Measurements from ENCODE around the gene CACNG3. TPM values are rescaled to one million over a fixed set of nuclear protein-coding genes. Genes with fewer than 3 reads are reported as not detected.

Gene CACNG3
- total RNA-seq, 1 experiment from 2014 or later = not detected

DNA sequence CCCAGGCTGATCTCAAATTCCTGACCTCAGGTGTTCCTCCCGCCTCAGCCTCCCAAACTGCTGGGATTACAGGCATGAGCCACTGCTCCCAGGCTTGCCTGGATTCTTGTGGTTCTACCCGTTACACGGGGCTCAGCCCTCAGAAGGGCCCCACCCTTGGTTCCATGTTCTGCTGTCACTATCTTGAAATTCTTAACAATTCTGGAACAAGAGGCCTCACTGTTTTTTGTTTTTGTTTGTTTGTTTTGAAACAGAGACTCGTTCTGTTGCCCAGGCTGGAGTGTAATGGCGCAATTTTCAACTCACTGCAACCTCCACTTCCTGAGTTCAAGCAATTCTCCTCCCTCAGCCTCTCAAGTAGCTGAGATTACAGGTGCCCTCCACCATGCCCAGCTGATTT is 96.6 kb downstream of the CACNG3 start:
- H3K14ac ChIP-seq (ENCODE audit: insufficient read depth, low read length) = no peak overlapping the region
- H3K79me2 ChIP-seq (ENCODE audit: insufficient read depth, low read length) = no peaks in the 10 kb centered on the region
- H2AK5ac ChIP-seq (ENCODE audit: insufficient read length, low read length) = no peak overlapping the region
- H4K91ac ChIP-seq (ENCODE audit: insufficient read length, low read depth, low read length) = no peak overlapping the region
- peaks cover 3% of the 10 kb centered on the region; the same call in 1 of the 2 replicates for H3K27me3 Mint-ChIP-seq (ENCODE audit: low read depth)
- H2BK5ac ChIP-seq (ENCODE audit: insufficient read length, low read length) = no peak overlapping the region
- no peaks in the 10 kb centered on the region for H4K20me1 ChIP-seq (ENCODE audit: control insufficient read depth, insufficient read depth, insufficient read length)
- H3K36me3 Mint-ChIP-seq (ENCODE audit: insufficient read depth in 1 of 3, low read depth in 3 of 3) = no peaks in the 10 kb centered on the region
- H3K18ac ChIP-seq (ENCODE audit: insufficient read length, low read depth, low read length) = no peak overlapping the region
- no peak overlapping the region for H3K4ac ChIP-seq (ENCODE audit: low read depth, low read length)
- no peak overlapping the region for H3K27ac ChIP-seq (ENCODE audit: insufficient read length, low read depth, low read length)
- H3K9me3 Mint-ChIP-seq = no peaks in the 10 kb centered on the region
- no peak overlapping the region for H2BK120ac ChIP-seq (ENCODE audit: low read depth, low read length, poor library complexity, severe bottlenecking)
- peaks cover 33 to 38% of the 10 kb centered on the region in 2 experiments for H3K4me1 Mint-ChIP-seq
- DNase-seq = no peak
- TF ChIP-seq, protein P1, sequence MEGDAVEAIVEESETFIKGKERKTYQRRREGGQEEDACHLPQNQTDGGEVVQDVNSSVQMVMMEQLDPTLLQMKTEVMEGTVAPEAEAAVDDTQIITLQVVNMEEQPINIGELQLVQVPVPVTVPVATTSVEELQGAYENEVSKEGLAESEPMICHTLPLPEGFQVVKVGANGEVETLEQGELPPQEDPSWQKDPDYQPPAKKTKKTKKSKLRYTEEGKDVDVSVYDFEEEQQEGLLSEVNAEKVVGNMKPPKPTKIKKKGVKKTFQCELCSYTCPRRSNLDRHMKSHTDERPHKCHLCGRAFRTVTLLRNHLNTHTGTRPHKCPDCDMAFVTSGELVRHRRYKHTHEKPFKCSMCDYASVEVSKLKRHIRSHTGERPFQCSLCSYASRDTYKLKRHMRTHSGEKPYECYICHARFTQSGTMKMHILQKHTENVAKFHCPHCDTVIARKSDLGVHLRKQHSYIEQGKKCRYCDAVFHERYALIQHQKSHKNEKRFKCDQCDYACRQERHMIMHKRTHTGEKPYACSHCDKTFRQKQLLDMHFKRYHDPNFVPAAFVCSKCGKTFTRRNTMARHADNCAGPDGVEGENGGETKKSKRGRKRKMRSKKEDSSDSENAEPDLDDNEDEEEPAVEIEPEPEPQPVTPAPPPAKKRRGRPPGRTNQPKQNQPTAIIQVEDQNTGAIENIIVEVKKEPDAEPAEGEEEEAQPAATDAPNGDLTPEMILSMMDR (conservative IDR thresholded peaks at IDR 0.05) = no peak
- H3K4me3 Mint-ChIP-seq = no peak overlapping the region
- no peak overlapping the region for H3K4me2 ChIP-seq (ENCODE audit: insufficient read depth, insufficient read length, low read length)
- H3K23me2 ChIP-seq (ENCODE audit: insufficient read length, low read depth, low read length, poor library complexity, severe bottlenecking) = no peaks in the 10 kb centered on the region
- no peak overlapping the region for H3K56ac ChIP-seq (ENCODE audit: insufficient read length, low read depth, low read length)
- peaks cover 14% of the 10 kb centered on the region; the same call in 1 of the 2 replicates for H3K4me1 ChIP-seq (ENCODE audit: insufficient read depth, low read length)
- H4K5ac ChIP-seq (ENCODE audit: insufficient read length, low read depth, low read length) = no peak overlapping the region
- WGBS (ENCODE audit: extremely low coverage, insufficient read length, low lambda C conversion rate) = no CpG with 5 or more reads among the region's 5 CpGs
- no peak overlapping the region for H3T11ph ChIP-seq (ENCODE audit: low read length)
- H3K9me3 ChIP-seq (ENCODE audit: control insufficient read depth, low read depth, low read length) = no peaks in the 10 kb centered on the region
- H3K27ac Mint-ChIP-seq = no peak overlapping the region
- no peaks in the 10 kb centered on the region for H3K27me3 ChIP-seq (ENCODE audit: insufficient read depth, low read length)
- no peak overlapping the region for H2BK20ac ChIP-seq (ENCODE audit: low read depth, low read length, poor library complexity, severe bottlenecking)
- no peaks in the 10 kb centered on the region for H3K79me1 ChIP-seq (ENCODE audit: insufficient read depth, low read depth, low read length, poor library complexity, severe bottlenecking)
- no peak overlapping the region for H2BK12ac ChIP-seq (ENCODE audit: insufficient read length, low read depth, low read length)
- H3K9ac ChIP-seq (ENCODE audit: extremely low read depth, insufficient read length, low read length) = no peak overlapping the region
- no peak overlapping the region for H2AFZ ChIP-seq (ENCODE audit: low read length)
- no peak overlapping the region for H3K23ac ChIP-seq (ENCODE audit: insufficient read length, low read depth, low read length)
- H4K8ac ChIP-seq (replicated peaks; ENCODE audit: insufficient read length, low read depth, low read length) = no peak overlapping the region
- no peak overlapping the region for H2BK15ac ChIP-seq (ENCODE audit: low read depth, low read length)
